GM12873 (cell line): Measurements from ENCODE around the gene SPATA17.

Experiments
- TF ChIP-seq, protein P1 (sequence below): IDR thresholded peaks from 2 replicates; pipeline ENCODE4 v1.5.1; 2012; ENCODE audit warnings: low read depth, mild to moderate bottlenecking, moderate library complexity, low read length, control low read depth; ENCODE audit not compliant: insufficient read depth; ENCODE audit errors: missing control alignments

The SPATA17 gene

DNA sequence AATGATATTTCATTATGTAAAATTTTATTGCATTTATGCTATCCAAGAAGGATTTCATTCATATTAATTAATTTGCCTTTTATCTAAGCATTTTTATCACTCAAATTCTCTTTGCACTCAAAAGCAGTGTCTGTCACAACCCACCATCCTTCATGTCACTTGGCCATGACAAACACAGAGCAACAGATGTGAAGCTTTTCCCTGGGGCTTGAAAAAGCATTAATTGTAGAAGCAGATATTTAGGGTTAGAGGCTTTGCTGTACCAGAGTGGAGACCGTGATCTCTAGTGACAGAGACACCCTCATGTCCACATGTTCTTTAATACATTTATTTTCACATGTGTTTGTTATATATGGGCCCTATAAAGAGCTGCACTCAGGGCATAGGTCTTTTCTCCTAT is 230.5 kb downstream of the SPATA17 start:
- TF ChIP-seq, protein P1, sequence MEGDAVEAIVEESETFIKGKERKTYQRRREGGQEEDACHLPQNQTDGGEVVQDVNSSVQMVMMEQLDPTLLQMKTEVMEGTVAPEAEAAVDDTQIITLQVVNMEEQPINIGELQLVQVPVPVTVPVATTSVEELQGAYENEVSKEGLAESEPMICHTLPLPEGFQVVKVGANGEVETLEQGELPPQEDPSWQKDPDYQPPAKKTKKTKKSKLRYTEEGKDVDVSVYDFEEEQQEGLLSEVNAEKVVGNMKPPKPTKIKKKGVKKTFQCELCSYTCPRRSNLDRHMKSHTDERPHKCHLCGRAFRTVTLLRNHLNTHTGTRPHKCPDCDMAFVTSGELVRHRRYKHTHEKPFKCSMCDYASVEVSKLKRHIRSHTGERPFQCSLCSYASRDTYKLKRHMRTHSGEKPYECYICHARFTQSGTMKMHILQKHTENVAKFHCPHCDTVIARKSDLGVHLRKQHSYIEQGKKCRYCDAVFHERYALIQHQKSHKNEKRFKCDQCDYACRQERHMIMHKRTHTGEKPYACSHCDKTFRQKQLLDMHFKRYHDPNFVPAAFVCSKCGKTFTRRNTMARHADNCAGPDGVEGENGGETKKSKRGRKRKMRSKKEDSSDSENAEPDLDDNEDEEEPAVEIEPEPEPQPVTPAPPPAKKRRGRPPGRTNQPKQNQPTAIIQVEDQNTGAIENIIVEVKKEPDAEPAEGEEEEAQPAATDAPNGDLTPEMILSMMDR: no peak

DNA sequence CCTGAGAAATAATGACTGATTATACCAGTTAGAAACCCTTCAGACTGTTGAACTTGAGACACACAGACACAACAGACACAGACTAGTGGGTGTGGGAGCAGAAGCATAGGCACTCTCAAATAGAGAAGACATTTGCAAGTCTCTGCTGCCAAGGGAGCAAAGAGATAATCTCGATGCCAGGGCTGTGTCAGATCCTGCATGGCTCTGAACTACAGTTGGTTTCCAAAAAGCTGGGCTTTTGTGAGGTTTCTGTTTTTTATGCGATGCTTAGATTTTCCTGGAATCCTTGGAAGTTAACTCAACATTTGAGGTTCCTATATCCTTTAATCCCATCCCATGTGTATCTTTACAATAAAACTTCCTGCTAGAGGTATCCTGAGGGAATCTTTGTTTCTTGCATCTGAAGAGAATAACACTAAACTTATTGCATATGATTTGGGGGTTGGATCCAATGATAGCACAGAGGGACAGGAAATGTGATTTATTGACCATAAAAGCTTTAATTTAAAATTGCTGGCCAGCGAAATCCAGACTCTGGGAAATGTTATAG is 236.4 kb downstream of the SPATA17 start:
- TF ChIP-seq, protein P1: no peak

DNA sequence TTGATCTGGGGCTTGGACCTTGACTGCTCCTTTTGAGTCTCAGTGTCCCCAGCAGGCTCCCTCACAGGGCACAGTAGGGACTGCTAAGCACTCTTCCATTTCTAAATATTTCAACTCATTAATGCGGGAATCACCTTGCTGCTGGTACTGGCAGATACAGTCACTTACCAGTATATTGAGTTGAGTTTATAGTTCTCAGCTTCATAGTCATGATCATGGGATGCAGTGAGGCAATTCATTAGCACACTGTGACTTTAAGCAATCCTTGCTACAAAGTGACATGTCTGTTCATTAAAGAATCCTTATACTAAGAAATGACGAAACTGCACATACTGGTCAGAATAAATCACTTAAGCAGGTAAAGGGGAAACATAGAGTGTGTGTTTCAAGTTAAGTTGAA is 240.8 kb downstream of the SPATA17 start:
- TF ChIP-seq, protein P1: no peak

DNA sequence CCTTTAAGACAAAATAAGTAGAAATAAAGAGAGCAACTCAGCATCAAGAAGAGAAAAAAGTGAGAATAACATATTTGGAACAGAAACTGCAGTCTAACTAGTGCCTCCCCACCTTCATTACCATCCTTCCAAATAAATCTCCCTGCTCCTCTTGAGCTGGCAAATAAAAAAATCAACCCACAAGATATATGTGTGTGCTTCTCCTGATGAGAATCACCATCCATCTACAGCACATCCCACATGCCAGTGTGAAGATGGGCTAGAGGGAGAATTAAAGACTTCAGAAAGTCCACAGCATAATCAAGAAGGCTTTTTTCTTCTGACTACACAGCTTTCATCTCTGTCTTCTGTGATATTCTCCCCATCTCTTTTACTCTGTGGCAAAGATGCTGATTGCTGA is 244.1 kb downstream of the SPATA17 start:
- TF ChIP-seq, protein P1: no peak

DNA sequence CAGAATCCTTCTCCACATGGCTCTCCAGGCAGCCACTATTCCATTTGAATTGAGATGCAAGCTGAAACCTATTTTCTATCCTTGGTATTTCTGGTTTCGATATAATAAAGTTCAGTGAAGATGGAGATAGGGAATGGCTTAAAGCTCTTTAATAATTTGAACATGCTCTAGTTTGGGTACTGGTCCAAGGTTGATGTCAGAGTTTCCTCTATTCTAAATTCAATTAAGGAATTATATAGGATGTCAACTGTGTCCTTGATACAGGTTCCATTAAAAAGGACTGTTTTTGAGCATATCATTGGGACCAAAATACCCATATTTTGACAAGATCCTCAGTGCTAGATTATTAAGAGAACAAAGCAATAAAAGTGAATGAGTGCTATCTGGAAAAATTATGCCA is 245.3 kb downstream of the SPATA17 start:
- TF ChIP-seq, protein P1: no peak

DNA sequence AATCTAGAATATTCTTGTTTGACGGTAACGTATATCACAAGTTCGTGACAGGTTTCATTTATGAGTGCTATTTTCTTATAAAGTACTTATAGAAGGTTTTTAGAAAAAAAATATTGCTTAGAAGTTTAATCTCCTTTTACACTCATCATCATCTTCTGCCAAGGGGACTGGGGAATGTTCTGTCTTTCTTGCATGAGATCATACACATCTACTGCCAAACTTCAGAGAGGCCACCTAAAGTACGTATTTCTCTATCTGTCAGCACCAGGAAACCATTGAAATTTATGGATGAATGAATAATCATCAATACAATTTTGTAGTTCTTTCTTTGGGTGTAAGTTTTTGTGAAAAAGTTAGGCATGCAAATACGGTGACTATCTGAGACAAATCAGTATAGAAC is 245.8 kb downstream of the SPATA17 start:
- TF ChIP-seq, protein P1: no peak

DNA sequence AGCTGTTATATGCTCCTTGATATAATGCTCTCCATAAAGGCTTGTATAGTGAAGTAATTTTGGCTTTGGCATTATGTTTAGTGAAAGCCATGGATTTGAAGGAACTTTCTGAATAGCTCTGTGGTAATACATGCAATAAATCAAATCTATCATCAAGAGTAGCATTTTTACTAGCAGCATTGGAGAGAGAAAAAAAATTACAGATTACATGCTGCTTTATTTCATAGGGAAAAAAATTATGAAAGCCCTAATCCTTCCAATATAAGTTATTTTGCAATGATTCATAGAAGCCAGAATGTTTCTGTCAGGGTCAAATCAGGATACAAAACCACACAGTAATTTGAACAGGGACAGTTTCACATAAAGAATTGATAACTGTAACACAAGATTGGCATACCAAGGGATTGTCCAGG is 250.0 kb downstream of the SPATA17 start:
- TF ChIP-seq, protein P1: no peak
